Measurements from ENCODE around the gene PRDX2. TPM values are rescaled to one million over a fixed set of nuclear protein-coding genes. Genes with fewer than 3 reads are reported as not detected.

PRDX2 gene
- total and polyA plus RNA-seq, 10 of the 15 experiments (the other 5 are each of a cell fraction or from before 2014, with no cell fraction given) = 93.0 to 812 (median 344) TPM

DNA sequence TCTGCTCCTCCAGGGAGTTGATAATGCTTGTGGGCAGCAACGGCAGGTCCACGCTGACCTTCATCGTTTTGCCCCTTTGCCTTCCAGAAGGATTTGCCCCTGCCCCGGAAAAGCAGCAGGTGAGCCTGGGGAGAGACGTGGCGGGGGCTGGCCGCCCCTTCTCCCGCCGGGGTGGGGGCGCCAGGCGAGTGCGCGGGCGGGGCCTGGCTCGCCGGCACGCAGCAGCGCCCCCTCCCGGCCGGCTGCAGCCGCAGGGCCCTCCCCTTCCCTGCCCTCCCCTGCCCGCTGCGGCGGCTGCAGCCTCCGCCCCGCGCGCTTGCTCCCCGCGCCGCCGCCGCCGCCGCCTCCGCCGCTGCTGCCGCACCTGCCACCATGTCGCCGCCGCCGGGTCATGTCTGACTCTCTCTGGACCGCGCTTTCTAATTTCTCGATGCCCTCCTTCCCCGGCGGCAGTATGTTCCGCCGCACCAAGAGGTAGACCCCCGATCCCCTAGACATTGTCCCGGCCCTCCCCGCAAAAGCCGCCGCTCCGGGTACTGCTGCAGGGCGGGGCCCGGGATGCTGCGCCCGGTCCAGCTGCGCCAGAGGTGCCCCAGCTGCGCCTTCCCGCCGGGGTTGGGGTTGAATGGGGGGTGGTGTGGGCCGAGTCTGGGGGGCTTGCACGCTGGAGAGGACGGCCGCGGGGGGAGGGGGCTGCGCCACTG is 36.7 kb upstream of the PRDX2 start, which contains the start of gene MAST1 (continued):
- TF ChIP-seq EGR1 (IDR thresholded peaks at IDR 0.05; ENCODE audit: borderline replicate concordance in 1 of 2, low read depth in 2 of 2, low read length in 2 of 2) (peak in 1 of 2 experiments; percentile 62; a peak in 1 of 3 replicates), GATAD2B (conservative IDR thresholded peaks at IDR 0.05; ENCODE audit: low read depth) (0 out of 2 replicates have a peak, but pooled peaks have one; percentile 26), NR2F1 (conservative IDR thresholded peaks at IDR 0.05) (0 out of 2 replicates have a peak, but pooled peaks have one; percentile 24)
- TF ChIP-seq, protein P1, sequence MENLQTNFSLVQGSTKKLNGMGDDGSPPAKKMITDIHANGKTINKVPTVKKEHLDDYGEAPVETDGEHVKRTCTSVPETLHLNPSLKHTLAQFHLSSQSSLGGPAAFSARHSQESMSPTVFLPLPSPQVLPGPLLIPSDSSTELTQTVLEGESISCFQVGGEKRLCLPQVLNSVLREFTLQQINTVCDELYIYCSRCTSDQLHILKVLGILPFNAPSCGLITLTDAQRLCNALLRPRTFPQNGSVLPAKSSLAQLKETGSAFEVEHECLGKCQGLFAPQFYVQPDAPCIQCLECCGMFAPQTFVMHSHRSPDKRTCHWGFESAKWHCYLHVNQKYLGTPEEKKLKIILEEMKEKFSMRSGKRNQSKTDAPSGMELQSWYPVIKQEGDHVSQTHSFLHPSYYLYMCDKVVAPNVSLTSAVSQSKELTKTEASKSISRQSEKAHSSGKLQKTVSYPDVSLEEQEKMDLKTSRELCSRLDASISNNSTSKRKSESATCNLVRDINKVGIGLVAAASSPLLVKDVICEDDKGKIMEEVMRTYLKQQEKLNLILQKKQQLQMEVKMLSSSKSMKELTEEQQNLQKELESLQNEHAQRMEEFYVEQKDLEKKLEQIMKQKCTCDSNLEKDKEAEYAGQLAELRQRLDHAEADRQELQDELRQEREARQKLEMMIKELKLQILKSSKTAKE (IDR thresholded peaks at IDR 0.05; ENCODE audit: low read depth, poor library complexity, severe bottlenecking) = no peak

DNA sequence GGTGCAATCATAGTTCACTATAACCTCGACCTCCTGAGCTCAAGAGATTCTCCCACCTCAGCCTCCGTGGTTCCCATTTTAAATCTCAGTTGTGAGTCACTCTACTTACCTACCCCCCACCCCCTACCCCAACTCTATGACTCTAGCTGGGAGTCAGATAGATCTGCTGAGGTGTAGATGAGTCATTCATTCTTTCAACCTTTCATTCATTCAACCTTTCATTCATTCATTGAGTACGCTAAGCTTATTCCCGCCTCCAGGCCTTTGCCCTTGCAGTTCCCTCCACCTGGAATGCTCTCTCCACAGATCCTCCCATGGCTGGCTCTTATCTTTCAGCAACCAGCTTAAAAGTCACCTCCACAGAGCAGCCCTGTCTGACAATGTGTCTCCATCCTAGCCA is 35.6 kb upstream of the PRDX2 start:
- RAD21 ChIA-PET (ENCODE audit: unreplicated experiment) = interaction anchor here (1.4 kb wide), 1 partner anchor 59 kb away, joined by 3 read pairs; no protein-coding TSS in a partner anchor
- TF ChIP-seq SUZ12 (IDR thresholded peaks at IDR 0.05; ENCODE audit: unreplicated experiment) (no peak), NFYB (IDR thresholded peaks at IDR 0.05; ENCODE audit: insufficient read depth, low read depth, low read length) (no peak), DPF2 (IDR thresholded peaks at IDR 0.05) (no peak), SMARCA5 (IDR thresholded peaks at IDR 0.05) (no peak), TCF7 (IDR thresholded peaks at IDR 0.05; ENCODE audit: borderline replicate concordance) (no peak)
- TF ChIP-seq, protein P2, sequence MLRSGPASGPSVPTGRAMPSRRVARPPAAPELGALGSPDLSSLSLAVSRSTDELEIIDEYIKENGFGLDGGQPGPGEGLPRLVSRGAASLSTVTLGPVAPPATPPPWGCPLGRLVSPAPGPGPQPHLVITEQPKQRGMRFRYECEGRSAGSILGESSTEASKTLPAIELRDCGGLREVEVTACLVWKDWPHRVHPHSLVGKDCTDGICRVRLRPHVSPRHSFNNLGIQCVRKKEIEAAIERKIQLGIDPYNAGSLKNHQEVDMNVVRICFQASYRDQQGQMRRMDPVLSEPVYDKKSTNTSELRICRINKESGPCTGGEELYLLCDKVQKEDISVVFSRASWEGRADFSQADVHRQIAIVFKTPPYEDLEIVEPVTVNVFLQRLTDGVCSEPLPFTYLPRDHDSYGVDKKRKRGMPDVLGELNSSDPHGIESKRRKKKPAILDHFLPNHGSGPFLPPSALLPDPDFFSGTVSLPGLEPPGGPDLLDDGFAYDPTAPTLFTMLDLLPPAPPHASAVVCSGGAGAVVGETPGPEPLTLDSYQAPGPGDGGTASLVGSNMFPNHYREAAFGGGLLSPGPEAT (IDR thresholded peaks at IDR 0.05; ENCODE audit: low read depth) = no peak

More for the DNA sequence above, 35.6 kb upstream of the PRDX2 start:
- Histone ChIP-seq H3K36me3 (ENCODE audit: control insufficient read depth in 2 of 2, insufficient read depth in 2 of 2, low read length in 1 of 2) (no peaks in the 10 kb centered on the region), H3K27me3 (replicated peaks in 1 of 2; ENCODE audit: control insufficient read depth in 2 of 2, insufficient read depth in 2 of 2, low read length in 1 of 2) (peaks cover 10 to 46% of the 10 kb centered on the region in 2 experiments), H3K9ac (ENCODE audit: control insufficient read depth, insufficient read depth, low read length) (no peak overlapping the region), H3K27ac (ENCODE audit: control insufficient read depth, insufficient read depth) (no peak overlapping the region), H4K20me1 (ENCODE audit: control insufficient read depth, insufficient read depth) (no peaks in the 10 kb centered on the region; the same call in 1 of the 2 replicates), H3K4me2 (ENCODE audit: control insufficient read depth, insufficient read depth) (no peak overlapping the region), H3K79me2 (ENCODE audit: control insufficient read depth, insufficient read depth, low read length) (no peaks in the 10 kb centered on the region), H3K9me3 (replicated peaks; ENCODE audit: control insufficient read depth, insufficient read depth, low read length) (no peaks in the 10 kb centered on the region; the same call in none of the 3 replicates), H3K4me1 (ENCODE audit: control insufficient read depth, insufficient read depth, low read length) (peaks cover 7% of the 10 kb centered on the region; the same call in 1 of the 2 replicates), H2AFZ (ENCODE audit: control insufficient read depth, low read depth, low read length) (no peak overlapping the region), H3K4me3 (no peak overlapping the region)
- no TSS peak for BruUV-seq (replicated peaks)
- ChIA-PET SMC1A (ENCODE audit: uncharacterized antibody, unreplicated experiment) (interaction anchor here (0.7 to 0.8 kb wide), 2 partner anchors 41 to 128 kb away, joined by 3 to 4 read pairs; no protein-coding TSS in a partner anchor), POLR2A (interaction anchor here (1.2 kb wide), 1 partner anchor 43 kb away, joined by 3 read pairs; no protein-coding TSS in a partner anchor), CTCF (interaction anchor here (0.8 to 1.6 kb wide), 10 partner anchors 9 to 80 kb away, joined by 3 to 12 read pairs (median 4); partner anchors contain the start of genes PRDX2 and THSD8)
- intact Hi-C loops (cut with micrococcal nuclease; ENCODE audit: unreplicated experiment) = no loop called here
- no peak for FAIRE-seq
- in situ Hi-C loops (cut with MboI) = no loop called here
- no peak for DNase-seq (ENCODE audit: low read depth, low spot score)
- ATAC-seq = no peak
- WGBS (ENCODE audit: insufficient coverage, insufficient replicate concordance, low lambda C conversion rate, missing lambda C conversion rate) = 49% methylated on average over 4 of the region's 4 CpGs

All from GM12878 (cell line).